SK-N-SH (cell line): ENCODE results near the gene TOMM22. TPM values are rescaled to one million over a fixed set of nuclear protein-coding genes. Genes with fewer than 3 reads are reported as not detected.

Source experiments
- CTCF ChIA-PET: fragments of 300-600, 350-600 bp; formaldehyde crosslinking; extraction: SDS; loops from one replicate; lab custom pipeline; 2021; lab: Yijun Ruan, JAX
- POLR2A ChIA-PET: fragments of 350-600 bp; sonication (Branson Sonifier 250); formaldehyde crosslinking; extraction: SDS; loops from one replicate; lab custom pipeline; 2020; ENCODE audit warnings: antibody characterized with exemption, inconsistent platforms; lab: Yijun Ruan, JAX
- DNase-seq: peaks from one replicate; pipeline ENCODE4 v3.0.0; 2012
- H2AFZ ChIP-seq: fragments of 200-600 bp; sonication (generic); 2 replicates; pipeline ENCODE4 v1.8.1; 2016; ENCODE audit warnings: antibody characterized with exemption, mild to moderate bottlenecking, low read depth
- H3F3A ChIP-seq: fragments of 200-600 bp; sonication (generic); replicated peaks from 2 replicates; pipeline ENCODE3; 2016; ENCODE audit warnings: antibody characterized with exemption, mild to moderate bottlenecking; ENCODE audit not compliant: insufficient read depth
- H3K27ac ChIP-seq, 2 experiments: fragments of 200-500 bp in 1 of 2; fragments of 200-600 bp in 1 of 2; sonication (Bioruptor generic) in 1 of 2; sonication (generic), shearing (Covaris generic) in 1 of 2; 2 replicates each; pipeline versions ENCODE4 v1.5.1 to v1.6.1; 2014 to 2016; ENCODE audit warnings: low read depth in 2 of 2, inconsistent platforms in 1 of 2, low read length in 1 of 2, mild to moderate bottlenecking in 1 of 2, mixed read lengths in 1 of 2
- H3K27me3 ChIP-seq: fragments of 200-600 bp; sonication (generic), shearing (Covaris generic); 2 replicates; pipeline ENCODE4 v1.6.1; 2016; ENCODE audit warnings: mixed run types; ENCODE audit not compliant: insufficient read depth
- H3K36me3 ChIP-seq, 2 experiments: fragments of 200-500 bp in 1 of 2; fragments of 200-600 bp in 1 of 2; sonication (Bioruptor generic) in 1 of 2; sonication (generic) in 1 of 2; replicated peaks in 1 of 2; 2 replicates each; pipeline versions ENCODE3 to v1.5.1; 2014 to 2016; ENCODE audit warnings: low read length in 1 of 2, mild to moderate bottlenecking in 1 of 2; ENCODE audit not compliant: insufficient read depth in 2 of 2, control insufficient read depth in 1 of 2
- H3K4me1 ChIP-seq, 2 experiments: fragments of 200-500 bp in 1 of 2; fragments of 200-600 bp in 1 of 2; sonication (Bioruptor generic) in 1 of 2; sonication (generic), shearing (Covaris generic) in 1 of 2; 2 replicates each; pipeline versions ENCODE4 v1.5.1 to v1.6.1; 2014 to 2016; ENCODE audit warnings: low read depth in 1 of 2, low read length in 1 of 2, mixed run types in 1 of 2; ENCODE audit not compliant: insufficient read depth in 2 of 2, control insufficient read depth in 1 of 2
- H3K4me2 ChIP-seq: fragments of 200-600 bp; sonication (generic), shearing (Covaris generic); 2 replicates; pipeline ENCODE4 v1.6.1; 2017; ENCODE audit warnings: mixed run types
- H3K4me3 ChIP-seq, 2 experiments: fragments of 200-500 bp in 1 of 2; fragments of 200-600 bp in 1 of 2; sonication (Bioruptor generic) in 1 of 2; sonication (generic), shearing (Covaris generic) in 1 of 2; 2 replicates each; pipeline versions ENCODE4 v1.5.1 to v1.8.1; 2014 to 2016; ENCODE audit warnings: low read depth in 2 of 2, inconsistent platforms in 1 of 2, low read length in 1 of 2, mild to moderate bottlenecking in 1 of 2, mixed read lengths in 1 of 2, moderate library complexity in 1 of 2
- H3K79me2 ChIP-seq: fragments of 200-600 bp; sonication (generic); 2 replicates; pipeline ENCODE4 v1.8.1; 2017; ENCODE audit warnings: mild to moderate bottlenecking; ENCODE audit not compliant: insufficient read depth
- H3K9ac ChIP-seq: fragments of 200-600 bp; sonication (generic); 2 replicates; pipeline ENCODE4 v1.6.1; 2017; ENCODE audit warnings: mixed run types
- H3K9me2 ChIP-seq: fragments of 200-600 bp; sonication (generic); 2 replicates; pipeline ENCODE4 v1.6.1; 2017; ENCODE audit warnings: mixed run types
- H3K9me3 ChIP-seq: fragments of 200-600 bp; sonication (generic); 2 replicates; pipeline ENCODE4 v1.6.1; 2017; ENCODE audit warnings: mixed run types, mild to moderate bottlenecking, moderate library complexity
- H4K20me1 ChIP-seq: fragments of 200-600 bp; sonication (generic); 2 replicates; pipeline ENCODE4 v1.6.1; 2017; ENCODE audit warnings: mild to moderate bottlenecking, mixed run types; ENCODE audit not compliant: insufficient read depth
- CHD2 ChIP-seq: fragments of 150-350 bp; IDR thresholded peaks from 2 replicates; pipeline ENCODE4 v1.6.1; 2018; ENCODE audit warnings: low read length; ENCODE audit not compliant: partially characterized antibody
- CTCF ChIP-seq: fragments of 200-600 bp; sonication (generic); IDR thresholded peaks from 2 replicates; pipeline ENCODE4 v1.6.1; 2017; ENCODE audit warnings: antibody characterized with exemption, mild to moderate bottlenecking, moderate library complexity
- ELF1 ChIP-seq: IDR thresholded peaks from 2 replicates; pipeline ENCODE4 v1.4.0; 2012
- GABPA ChIP-seq: IDR thresholded peaks from 2 replicates; pipeline ENCODE4 v1.4.0; 2012; ENCODE audit warnings: low read depth, mild to moderate bottlenecking
- JUND ChIP-seq: IDR thresholded peaks from 2 replicates; pipeline ENCODE4 v1.4.0; 2012
- MAX ChIP-seq: IDR thresholded peaks from 2 replicates; pipeline ENCODE4 v1.4.0; 2012; ENCODE audit warnings: low read depth
- MEF2A ChIP-seq: IDR thresholded peaks from 2 replicates; pipeline ENCODE4 v1.4.0; 2012; ENCODE audit warnings: low read depth, borderline replicate concordance
- NFIC ChIP-seq: IDR thresholded peaks from 2 replicates; pipeline ENCODE4 v1.4.0; 2012; ENCODE audit warnings: borderline replicate concordance
- NRF1 ChIP-seq: IDR thresholded peaks from 2 replicates; pipeline ENCODE4 v1.6.1; 2012; ENCODE audit warnings: low read depth, mild to moderate bottlenecking, low read length
- REST ChIP-seq: IDR thresholded peaks from 2 replicates; pipeline ENCODE4 v1.6.1; 2012; ENCODE audit warnings: mild to moderate bottlenecking, low read depth, low read length, moderate library complexity
- RXRA ChIP-seq: IDR thresholded peaks from 2 replicates; pipeline ENCODE4 v1.4.0; 2012; ENCODE audit warnings: low read depth, mild to moderate bottlenecking, borderline replicate concordance
- SMC3 ChIP-seq: IDR thresholded peaks from 2 replicates; pipeline ENCODE4 v1.6.1; 2012; ENCODE audit warnings: low read depth, low read length, improper control_type of control experiment
- TAF1 ChIP-seq: IDR thresholded peaks from 2 replicates; pipeline ENCODE4 v1.6.1; 2012; ENCODE audit warnings: low read depth, mild to moderate bottlenecking, low read length, moderate library complexity, borderline replicate concordance
- TCF12 ChIP-seq: IDR thresholded peaks from 2 replicates; pipeline ENCODE4 v1.4.0; 2012
- TEAD4 ChIP-seq: IDR thresholded peaks from 2 replicates; pipeline ENCODE4 v1.4.0; 2012; ENCODE audit warnings: mild to moderate bottlenecking, borderline replicate concordance; ENCODE audit not compliant: insufficient read depth
- ZBTB33 ChIP-seq: IDR thresholded peaks from 2 replicates; pipeline ENCODE4 v1.4.0; 2012; ENCODE audit warnings: low read depth, borderline replicate concordance
- WGBS: methylation state at CpG from one replicate; pipeline ENCODE4 v1.1.6; 2017; ENCODE audit warnings: low lambda C conversion rate; 5-methylcytosine and 5-hydroxymethylcytosine counted together
- polyA plus RNA-seq, 3 experiments: library from polyadenylated mRNA; depleted of rRNA; stranded (reverse); fragments of >200 nt; gene quantifications; 2 replicates each; pipeline ENCODE4 v1.2.3, GENCODE V29; 2012

The TOMM22 gene
- polyA plus RNA-seq, 1 of the 3 experiments (the other 2 are of a cell fraction): 33.1 TPM

GRCh38 chr22:38715852-38716251, 34.1 kb downstream of the TOMM22 start:
- no peak overlapping the region for H3K27ac ChIP-seq
- H3K4me1 ChIP-seq: no peaks in the 10 kb centered on the region; a peak in 1 of 4 replicates
- no peaks in the 10 kb centered on the region for H3K27me3 ChIP-seq
- no peaks in the 10 kb centered on the region for H3K9me2 ChIP-seq
- H3K9ac ChIP-seq: no peak overlapping the region
- no peak overlapping the region for H3K4me2 ChIP-seq
- WGBS: over 99% methylated on average over 13 of the region's 15 CpGs
- DNase-seq: no peak
- peaks cover 45% of the 10 kb centered on the region for H3K79me2 ChIP-seq
- POLR2A ChIA-PET: no interaction called here
- H3K9me3 ChIP-seq: no peaks in the 10 kb centered on the region
- TF ChIP-seq TEAD4: no peak
- no peak for TF ChIP-seq CHD2
- no peak for TF ChIP-seq GABPA
- TF ChIP-seq REST: no peak
- TF ChIP-seq ELF1: no peak
- no peak for TF ChIP-seq TAF1
- TF ChIP-seq SMC3: no peak
- TF ChIP-seq NFIC: no peak
- TF ChIP-seq TCF12: no peak
- no peak for TF ChIP-seq RXRA
- no peak for TF ChIP-seq MAX
- no peak for TF ChIP-seq MEF2A
- TF ChIP-seq JUND: no peak
- TF ChIP-seq ZBTB33: no peak
- TF ChIP-seq NRF1: no peak
- no peak for TF ChIP-seq CTCF
- no peaks in the 10 kb centered on the region for H3K36me3 ChIP-seq
- peaks cover 6% of the 10 kb centered on the region for H3F3A ChIP-seq
- H3K4me3 ChIP-seq: no peak overlapping the region
- no peaks in the 10 kb centered on the region for H4K20me1 ChIP-seq
- CTCF ChIA-PET: interaction anchor here (1.2 kb wide), 1 partner anchor 50 kb away, joined by 4 read pairs; no protein-coding TSS in a partner anchor
- H2AFZ ChIP-seq: no peak overlapping the region
